ENCODE measurements around the gene AIG1.

The AIG1 gene

GRCh38 chr6:143155681-143156080 is 95.0 kb downstream of the AIG1 start:
- Histone ChIP-seq H3K9me3 (ENCODE audit: severe bottlenecking) (no peaks in the 10 kb centered on the region), H3K36me3 (ENCODE audit: low read depth) (no peaks in the 10 kb centered on the region), H3K27me3 (ENCODE audit: insufficient read depth, poor library complexity, severe bottlenecking) (no peaks in the 10 kb centered on the region), H3K27ac (ENCODE audit: poor library complexity, severe bottlenecking) (no peak overlapping the region), H3K4me3 (ENCODE audit: severe bottlenecking) (no peak overlapping the region), H3K4me1 (ENCODE audit: insufficient read depth, poor library complexity, severe bottlenecking) (no peaks in the 10 kb centered on the region)
- ATAC-seq (ENCODE audit: low read depth) (no peak), DNase-seq (ENCODE audit: low spot score) (no peak)
- no peak for TF ChIP-seq CTCF (IDR thresholded peaks at IDR 0.05; ENCODE audit: poor library complexity, severe bottlenecking)

- H3K4me3 ChIP-seq (ENCODE audit: severe bottlenecking): no peak overlapping the region
- no peaks in the 10 kb centered on the region for H3K9me3 ChIP-seq (ENCODE audit: severe bottlenecking)
- no peak for DNase-seq (ENCODE audit: low spot score)
- H3K36me3 ChIP-seq (ENCODE audit: low read depth): no peaks in the 10 kb centered on the region
- no peaks in the 10 kb centered on the region for H3K27me3 ChIP-seq (ENCODE audit: insufficient read depth, poor library complexity, severe bottlenecking)
- TF ChIP-seq CTCF (IDR thresholded peaks at IDR 0.05; ENCODE audit: poor library complexity, severe bottlenecking): no peak
- no peaks in the 10 kb centered on the region for H3K4me1 ChIP-seq (ENCODE audit: insufficient read depth, poor library complexity, severe bottlenecking)
- ATAC-seq (ENCODE audit: low read depth): no peak
- no peak overlapping the region for H3K27ac ChIP-seq (ENCODE audit: poor library complexity, severe bottlenecking)
These were observed 96.4 kb downstream of the AIG1 start for GRCh38 chr6:143157131-143157530.

GRCh38 chr6:143158113-143158581 is 97.5 kb downstream of the AIG1 start:
- H3K9me3 ChIP-seq (ENCODE audit: severe bottlenecking): no peaks in the 10 kb centered on the region
- H3K4me3 ChIP-seq (ENCODE audit: severe bottlenecking): no peak overlapping the region
- H3K27ac ChIP-seq (ENCODE audit: poor library complexity, severe bottlenecking): no peak overlapping the region
- H3K36me3 ChIP-seq (ENCODE audit: low read depth): no peaks in the 10 kb centered on the region
- ATAC-seq (ENCODE audit: low read depth): no peak; the same call in 2 of the 3 replicates
- H3K27me3 ChIP-seq (ENCODE audit: insufficient read depth, poor library complexity, severe bottlenecking): no peaks in the 10 kb centered on the region
- H3K4me1 ChIP-seq (ENCODE audit: insufficient read depth, poor library complexity, severe bottlenecking): no peaks in the 10 kb centered on the region
- no peak for DNase-seq (ENCODE audit: low spot score)
- TF ChIP-seq CTCF (IDR thresholded peaks at IDR 0.05; ENCODE audit: poor library complexity, severe bottlenecking): no peak

- no peak for TF ChIP-seq CTCF (IDR thresholded peaks at IDR 0.05; ENCODE audit: poor library complexity, severe bottlenecking)
- H3K4me3 ChIP-seq (ENCODE audit: severe bottlenecking): no peak overlapping the region
- DNase-seq (ENCODE audit: low spot score) (no peak), ATAC-seq (ENCODE audit: low read depth) (no peak)
- H3K36me3 ChIP-seq (ENCODE audit: low read depth): no peaks in the 10 kb centered on the region
- H3K4me1 ChIP-seq (ENCODE audit: insufficient read depth, poor library complexity, severe bottlenecking): no peaks in the 10 kb centered on the region
- no peak overlapping the region for H3K27ac ChIP-seq (ENCODE audit: poor library complexity, severe bottlenecking)
- H3K9me3 ChIP-seq (ENCODE audit: severe bottlenecking): no peaks in the 10 kb centered on the region
- H3K27me3 ChIP-seq (ENCODE audit: insufficient read depth, poor library complexity, severe bottlenecking): no peaks in the 10 kb centered on the region
These were observed 98.3 kb downstream of the AIG1 start for GRCh38 chr6:143159001-143159400.

GRCh38 chr6:143160015-143160414 is 99.3 kb downstream of the AIG1 start:
- Histone ChIP-seq H3K27ac (ENCODE audit: poor library complexity, severe bottlenecking) (no peak overlapping the region), H3K27me3 (ENCODE audit: insufficient read depth, poor library complexity, severe bottlenecking) (no peaks in the 10 kb centered on the region), H3K9me3 (ENCODE audit: severe bottlenecking) (no peaks in the 10 kb centered on the region), H3K36me3 (ENCODE audit: low read depth) (peaks cover under 1% of the 10 kb centered on the region), H3K4me3 (ENCODE audit: severe bottlenecking) (no peak overlapping the region), H3K4me1 (ENCODE audit: insufficient read depth, poor library complexity, severe bottlenecking) (no peaks in the 10 kb centered on the region)
- ATAC-seq (ENCODE audit: low read depth) (no peak), DNase-seq (ENCODE audit: low spot score) (no peak)
- no peak for TF ChIP-seq CTCF (IDR thresholded peaks at IDR 0.05; ENCODE audit: poor library complexity, severe bottlenecking)

Data from RWPE2 (cell line).